GM21390 (cell line): ENCODE data around the gene OR7A5.
"Not testable (repeated sequence)": the region's sequence is repeated elsewhere in the genome, so short reads cannot be mapped to it uniquely, and the experiment has no call there.

Experiments used
- ATAC-seq: cut with Tn5 transposase; IDR thresholded peaks from one replicate; pipeline ENCODE4 v1.9.1; 2021; ENCODE audit not compliant: unreplicated experiment

The OR7A5 gene

GRCh38 chr19:14785102-14785793 is 49.7 kb downstream of the OR7A5 start:
- not testable (repeated sequence) for ATAC-seq

DNA sequence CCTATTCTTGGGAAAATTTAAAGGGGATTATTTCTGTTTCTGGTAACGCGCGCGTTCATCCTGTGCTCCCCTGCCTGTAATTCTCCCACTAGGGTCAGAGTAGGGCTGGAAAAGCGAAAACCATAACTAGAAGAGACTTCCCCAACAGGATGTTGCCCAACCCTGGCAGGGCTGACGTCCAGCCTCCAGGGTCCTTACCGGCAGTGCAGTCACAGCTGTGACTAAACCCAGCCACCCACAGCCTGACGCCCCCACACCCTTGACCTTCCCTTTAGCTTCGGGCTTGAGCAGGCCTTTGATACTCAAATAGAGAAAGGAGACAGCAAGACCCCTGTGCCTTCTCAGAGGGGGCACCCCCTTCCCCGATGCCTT is 50.3 kb downstream of the OR7A5 start:
- not testable (repeated sequence) for ATAC-seq

- ATAC-seq = not testable (repeated sequence)
These were observed 51.5 kb downstream of the OR7A5 start for GRCh38 chr19:14783410-14783998.

- ATAC-seq = no peak
These were observed 52.2 kb downstream of the OR7A5 start for GRCh38 chr19:14782626-14783409.

- ATAC-seq = not testable (repeated sequence)
These were observed 53.1 kb downstream of the OR7A5 start for GRCh38 chr19:14781713-14782536.

GRCh38 chr19:14780622-14781225 is 54.3 kb downstream of the OR7A5 start:
- not testable (repeated sequence) for ATAC-seq

DNA sequence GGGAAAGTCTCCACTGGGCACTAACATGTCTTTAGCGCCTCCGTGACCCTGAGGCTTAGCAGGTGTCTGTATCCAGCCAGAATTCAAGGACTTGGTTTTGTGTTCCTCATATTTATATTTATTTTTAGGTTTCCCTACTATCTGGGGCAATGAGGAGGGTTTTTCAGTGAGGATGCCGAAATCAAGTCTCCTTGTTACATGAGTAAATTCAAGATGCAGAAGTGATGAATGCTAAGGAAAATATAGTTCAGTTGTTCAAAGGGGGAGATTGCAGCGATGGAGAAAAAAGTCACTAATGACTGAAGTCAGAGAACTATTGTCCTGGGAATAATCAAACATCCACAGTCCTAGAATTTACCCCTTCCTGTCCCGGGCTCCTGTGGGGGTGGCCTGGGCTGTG is 55.8 kb downstream of the OR7A5 start:
- ATAC-seq = no peak

DNA sequence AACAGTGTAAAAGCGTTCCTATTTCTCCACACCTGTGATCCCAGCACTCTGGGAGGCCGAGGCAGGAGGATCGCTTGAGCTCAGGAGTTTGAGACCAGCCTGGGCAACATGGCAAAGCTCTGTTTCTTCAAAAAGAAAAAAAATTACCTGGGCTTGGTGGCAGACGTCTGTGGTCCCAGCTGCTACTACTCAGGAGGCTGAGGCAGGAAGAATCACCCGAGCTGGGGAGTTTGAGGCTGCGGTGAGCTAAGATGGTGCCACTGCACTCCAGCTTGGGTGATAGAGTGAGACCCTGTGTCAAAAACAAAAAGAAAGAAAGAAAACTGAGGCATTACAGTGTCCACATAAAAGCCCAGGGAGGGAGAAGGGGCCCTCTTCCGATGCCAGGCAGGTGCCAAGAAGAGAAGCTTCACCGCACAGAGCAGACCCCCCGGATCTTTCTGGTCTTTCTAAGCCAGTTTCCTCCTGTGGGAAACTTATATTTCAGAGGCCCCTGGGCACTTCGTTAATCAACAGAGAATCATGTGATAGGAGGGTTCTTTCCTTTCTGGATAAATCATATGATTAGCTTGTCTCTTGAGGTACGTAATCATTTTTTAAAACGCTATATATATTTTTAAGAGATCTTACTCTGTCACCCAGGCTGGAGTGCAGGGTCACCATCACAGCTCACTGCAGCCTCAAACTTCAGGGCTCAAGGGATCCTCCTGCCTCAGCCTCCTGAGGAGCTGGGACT is 56.7 kb downstream of the OR7A5 start, which contains the start of gene ADGRE2:
Gene ADGRE2 (minus strand): TSS at position 451 of the 736 bp plus-strand sequence. CDS start 1,804 bp downstream, outside the sequence.
- ATAC-seq = not testable (repeated sequence)

DNA sequence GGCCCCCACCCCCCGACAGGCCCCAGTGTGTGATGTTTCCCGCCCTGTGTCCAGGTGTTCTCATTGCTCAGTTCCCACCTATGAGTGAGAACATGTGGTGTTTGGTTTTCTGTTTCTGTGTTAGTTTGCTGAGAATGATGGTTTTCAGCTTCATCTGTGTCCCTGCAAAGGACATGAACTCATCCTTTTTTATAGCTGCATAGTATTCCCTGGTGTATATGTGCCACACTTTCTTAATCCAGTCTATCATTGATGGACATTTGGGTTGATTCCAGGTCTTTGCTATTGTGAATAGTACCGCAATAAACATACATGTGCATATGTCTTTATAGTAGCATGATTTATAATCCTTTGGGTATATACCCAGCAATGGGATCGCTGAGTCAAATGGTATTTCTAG is 57.3 kb downstream of the OR7A5 start:
- not testable (repeated sequence) for ATAC-seq
